ENCODE results near the gene GJA3.
A peak's percentile ranks its signal among the peaks of the same experiment; 100 is the strongest.

Gene GJA3

GRCh38 chr13:20171364-20171763, 10.5 kb upstream of the GJA3 start:
- no peaks in the 10 kb centered on the region; the same call in 1 of the 2 replicates for H3K4me1 ChIP-seq
- peaks cover 29% of the 10 kb centered on the region for H3K27me3 ChIP-seq
- no peaks in the 10 kb centered on the region for H3K36me3 ChIP-seq
- TF ChIP-seq CTCF (IDR thresholded peaks at IDR 0.05; ENCODE audit: low read depth, low read length), result no peak
- no peak overlapping the region for H3K4me3 ChIP-seq (ENCODE audit: low read depth, low read length)
- no peak for DNase-seq
- H3K9me3 ChIP-seq, result no peaks in the 10 kb centered on the region

- DNase-seq, result no peak
- Histone ChIP-seq H3K9me3 (no peaks in the 10 kb centered on the region), H3K4me1 (no peaks in the 10 kb centered on the region; the same call in 1 of the 2 replicates), H3K27me3 (peaks cover 30% of the 10 kb centered on the region), H3K4me3 (ENCODE audit: low read depth, low read length) (no peak overlapping the region), H3K36me3 (no peaks in the 10 kb centered on the region)
- TF ChIP-seq CTCF (IDR thresholded peaks at IDR 0.05; ENCODE audit: low read depth, low read length), result no peak
These were observed 10.1 kb upstream of the GJA3 start for GRCh38 chr13:20170921-20171320.

- Histone ChIP-seq H3K9me3 (no peaks in the 10 kb centered on the region), H3K4me1 (no peaks in the 10 kb centered on the region), H3K4me3 (ENCODE audit: low read depth, low read length) (no peak overlapping the region), H3K27me3 (peaks cover 45% of the 10 kb centered on the region), H3K36me3 (no peaks in the 10 kb centered on the region)
- TF ChIP-seq CTCF (IDR thresholded peaks at IDR 0.05; ENCODE audit: low read depth, low read length), result no peak
- DNase-seq, result no peak
These were observed 7.5 kb upstream of the GJA3 start for GRCh38 chr13:20168396-20168795.

- H3K4me1 ChIP-seq, result no peaks in the 10 kb centered on the region
These were observed 4.8 kb upstream of the GJA3 start for GRCh38 chr13:20165417-20166257.

DNA sequence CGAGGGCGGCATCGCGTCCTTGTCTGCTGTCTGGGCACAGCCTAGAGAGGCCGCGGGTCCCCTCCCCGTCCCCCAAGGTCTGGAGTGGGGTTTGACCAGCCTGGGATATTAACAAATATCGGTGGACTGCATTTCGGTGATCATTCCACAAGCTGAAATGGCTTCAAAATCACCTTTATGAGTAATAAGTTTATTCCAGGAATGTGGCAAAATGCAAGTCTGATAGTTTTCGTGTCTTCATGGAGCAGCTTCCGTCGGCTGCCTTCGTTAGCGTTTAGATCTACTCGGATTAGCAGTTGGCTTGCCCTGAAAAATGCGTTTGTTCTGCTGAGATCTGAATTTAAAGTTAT, 1.1 kb upstream of the GJA3 start:
- no peak overlapping the region for H3K4me3 ChIP-seq (ENCODE audit: low read depth, low read length)
- H3K27me3 ChIP-seq, result peaks cover 83% of the 10 kb centered on the region
- TF ChIP-seq CTCF (IDR thresholded peaks at IDR 0.05; ENCODE audit: low read depth, low read length), result no peak

More at GRCh38 chr13:20165417-20166257, 4.8 kb upstream of the GJA3 start:
- Histone ChIP-seq H3K36me3 (no peaks in the 10 kb centered on the region), H3K4me3 (ENCODE audit: low read depth, low read length) (no peak overlapping the region), H3K9me3 (no peaks in the 10 kb centered on the region), H3K27me3 (peaks cover 67% of the 10 kb centered on the region)
- DNase-seq, result no peak
- no peak for TF ChIP-seq CTCF (IDR thresholded peaks at IDR 0.05; ENCODE audit: low read depth, low read length)

GRCh38 chr13:20161275-20161950, 561 bp upstream of the GJA3 start:
- H3K4me1 ChIP-seq, result no peaks in the 10 kb centered on the region
- H3K4me3 ChIP-seq (ENCODE audit: low read depth, low read length), result peak overlapping the region; percentile 30
- peaks cover 83% of the 10 kb centered on the region for H3K27me3 ChIP-seq
- DNase-seq, result no peak
- H3K9me3 ChIP-seq, result no peaks in the 10 kb centered on the region
- H3K36me3 ChIP-seq, result no peaks in the 10 kb centered on the region
- no peak for TF ChIP-seq CTCF (IDR thresholded peaks at IDR 0.05; ENCODE audit: low read depth, low read length)

More for the DNA sequence above, 1.1 kb upstream of the GJA3 start:
- no peaks in the 10 kb centered on the region for H3K9me3 ChIP-seq
- no peak for DNase-seq
- no peaks in the 10 kb centered on the region for H3K36me3 ChIP-seq
- H3K4me1 ChIP-seq, result no peaks in the 10 kb centered on the region

Data from BE2C (cell line).